Right renal cortex interstitium (tissue), 3 donors: ENCODE results near the gene PRAMEF13. TPM values are rescaled to one million over a fixed set of nuclear protein-coding genes. Genes with fewer than 3 reads are reported as not detected.
"Not testable (repeated sequence)": the region's sequence is repeated elsewhere in the genome, so short reads cannot be mapped to it uniquely, and the experiment has no call there.

ENCODE experiments used
- DNase-seq, 3 donors: peaks; one replicate each; pipeline ENCODE4 v3.0.0-alpha.2; 2013; ENCODE audit warnings: low read depth in 3 of 3, low spot score in 2 of 3
- polyA plus RNA-seq, 3 donors: library from polyadenylated mRNA; unstranded; fragments of 120-200 nt; gene quantifications; one replicate each; pipeline ENCODE4 v1.2.1, GENCODE V29; 2013; ENCODE audit not compliant: insufficient read length in 3 of 3

Gene PRAMEF13
- polyA plus RNA-seq, result not detected

GRCh38 chr1:13201309-13201708, at the start of gene PRAMEF13:
PRAMEF13 (minus strand) TSS chr1:13201409; CDS start chr1:13199589, 1,820 bp downstream.
- not testable (repeated sequence) for DNase-seq

- not testable (repeated sequence) for DNase-seq
Observed at GRCh38 chr1:13247122-13247521, 45.9 kb upstream of the PRAMEF13 start.

- DNase-seq, result not testable (repeated sequence)
Observed at GRCh38 chr1:13246554-13246871, 45.3 kb upstream of the PRAMEF13 start.

- DNase-seq, result not testable (repeated sequence)
Observed at GRCh38 chr1:13245841-13246553, 44.8 kb upstream of the PRAMEF13 start.

- DNase-seq, result not testable (repeated sequence)
Observed at GRCh38 chr1:13243536-13244263, 42.5 kb upstream of the PRAMEF13 start.

- not testable (repeated sequence) for DNase-seq
Observed at GRCh38 chr1:13239633-13240032, 38.4 kb upstream of the PRAMEF13 start.

- DNase-seq, result not testable (repeated sequence)
Observed at GRCh38 chr1:13237572-13237971, 36.4 kb upstream of the PRAMEF13 start.

- DNase-seq, result not testable (repeated sequence)
Observed at GRCh38 chr1:13234057-13234456, 32.8 kb upstream of the PRAMEF13 start.

- not testable (repeated sequence) for DNase-seq
Observed at GRCh38 chr1:13232056-13232455, 30.8 kb upstream of the PRAMEF13 start.

GRCh38 chr1:13231061-13231750, 30.0 kb upstream of the PRAMEF13 start:
- not testable (repeated sequence) for DNase-seq

GRCh38 chr1:13230601-13231000, 29.4 kb upstream of the PRAMEF13 start:
- DNase-seq, result not testable (repeated sequence)

GRCh38 chr1:13230096-13230495, 28.9 kb upstream of the PRAMEF13 start:
- not testable (repeated sequence) for DNase-seq

- DNase-seq, result no peak
Observed at GRCh38 chr1:13228343-13228781, 27.2 kb upstream of the PRAMEF13 start.

GRCh38 chr1:13227271-13228055, 26.3 kb upstream of the PRAMEF13 start:
- DNase-seq, result not testable (repeated sequence)

GRCh38 chr1:13225675-13226204, 24.5 kb upstream of the PRAMEF13 start, which contains the start of gene PRAMEF18:
PRAMEF18 (minus strand) TSS chr1:13226154; CDS start chr1:13226106, 48 bp downstream.
- DNase-seq, result not testable (repeated sequence)

GRCh38 chr1:13224480-13225060, 23.4 kb upstream of the PRAMEF13 start:
- DNase-seq, result no peak

- DNase-seq, result not testable (repeated sequence)
Observed at GRCh38 chr1:13222788-13223187, 21.6 kb upstream of the PRAMEF13 start.

- not testable (repeated sequence) for DNase-seq
Observed at GRCh38 chr1:13219203-13219602, 18.0 kb upstream of the PRAMEF13 start.

- not testable (repeated sequence) for DNase-seq
Observed at GRCh38 chr1:13216619-13217018, 15.4 kb upstream of the PRAMEF13 start.

- not testable (repeated sequence) for DNase-seq
Observed at GRCh38 chr1:13208712-13209111, 7.5 kb upstream of the PRAMEF13 start.
